ENCODE measurements around the gene ARHGAP15. TPM values are rescaled to one million over a fixed set of nuclear protein-coding genes. Genes with fewer than 3 reads are reported as not detected.

ARHGAP15 gene
- total RNA-seq, 4 donors from 2014 or later: 3.4 to 9.3 (median 6.4) TPM

- TF ChIP-seq EP300 (IDR thresholded peaks at IDR 0.05): no peak
- TF ChIP-seq POLR2AphosphoS5 (IDR thresholded peaks at IDR 0.05): no peak
- no peak for TF ChIP-seq CTCF (IDR thresholded peaks at IDR 0.05)
- TF ChIP-seq POLR2A (IDR thresholded peaks at IDR 0.05): no peak
- Histone ChIP-seq H3K27me3 (no peaks in the 10 kb centered on the region), H3K27ac (no peak overlapping the region), H3K9me3 (no peaks in the 10 kb centered on the region), H3K4me3 (no peak overlapping the region), H3K36me3 (no peaks in the 10 kb centered on the region), H3K4me1 (no peaks in the 10 kb centered on the region)
- no peak for ATAC-seq
- 59% methylated on average over 5 of the region's 6 CpGs; no CpG with 5 or more reads in 1 of the 2 donors for WGBS, 2 donors (ENCODE audit: low coverage in 1 of 2)
Measured at GRCh38 chr2:143771939-143772338, 642.7 kb downstream of the ARHGAP15 start.

GRCh38 chr2:143776526-143777297 lies 647.5 kb downstream of the ARHGAP15 start:
- no peak for ATAC-seq
- H3K27me3 ChIP-seq: no peaks in the 10 kb centered on the region
- H3K9me3 ChIP-seq: no peaks in the 10 kb centered on the region
- no peaks in the 10 kb centered on the region for H3K36me3 ChIP-seq
- WGBS, 2 donors (ENCODE audit: low coverage in 1 of 2): 79 to 92% methylated on average over 4 of the region's 4 CpGs
- no peaks in the 10 kb centered on the region for H3K4me1 ChIP-seq
- H3K27ac ChIP-seq: no peak overlapping the region
- H3K4me3 ChIP-seq: no peak overlapping the region
- TF ChIP-seq EP300 (IDR thresholded peaks at IDR 0.05) (no peak), CTCF (IDR thresholded peaks at IDR 0.05) (no peak), POLR2AphosphoS5 (IDR thresholded peaks at IDR 0.05) (no peak), POLR2A (IDR thresholded peaks at IDR 0.05) (no peak)

- no peak overlapping the region for H3K27ac ChIP-seq
- no peaks in the 10 kb centered on the region for H3K36me3 ChIP-seq
- no peak for ATAC-seq
- H3K27me3 ChIP-seq: no peaks in the 10 kb centered on the region
- no peak overlapping the region for H3K4me3 ChIP-seq
- no peaks in the 10 kb centered on the region for H3K4me1 ChIP-seq
- 100% methylated on average over 2 of the region's 3 CpGs; no CpG with 5 or more reads in 1 of the 2 donors for WGBS, 2 donors (ENCODE audit: low coverage in 1 of 2)
- no peaks in the 10 kb centered on the region for H3K9me3 ChIP-seq
- TF ChIP-seq CTCF (IDR thresholded peaks at IDR 0.05): no peak
- no peak for TF ChIP-seq POLR2AphosphoS5 (IDR thresholded peaks at IDR 0.05)
- TF ChIP-seq POLR2A (IDR thresholded peaks at IDR 0.05): no peak
- TF ChIP-seq EP300 (IDR thresholded peaks at IDR 0.05): no peak
Measured at GRCh38 chr2:143779021-143779420, 649.8 kb downstream of the ARHGAP15 start.

- H3K4me3 ChIP-seq: no peak overlapping the region
- H3K9me3 ChIP-seq: no peaks in the 10 kb centered on the region
- H3K27ac ChIP-seq: no peak overlapping the region
- no peaks in the 10 kb centered on the region for H3K4me1 ChIP-seq
- TF ChIP-seq CTCF (IDR thresholded peaks at IDR 0.05) (no peak), POLR2A (IDR thresholded peaks at IDR 0.05) (no peak), EP300 (IDR thresholded peaks at IDR 0.05) (no peak), POLR2AphosphoS5 (IDR thresholded peaks at IDR 0.05) (no peak)
- 24 to 59% methylated on average over 2 to 5 of the region's 5 CpGs for WGBS, 2 donors (ENCODE audit: low coverage in 1 of 2)
- no peaks in the 10 kb centered on the region for H3K36me3 ChIP-seq
- ATAC-seq: no peak
- no peaks in the 10 kb centered on the region for H3K27me3 ChIP-seq
Measured at GRCh38 chr2:143786026-143786765, 657.0 kb downstream of the ARHGAP15 start.

Measured in gastroesophageal sphincter (tissue), 4 donors.